HCT116 (cell line): ENCODE results near the gene PTPN21.

Experiments used
- MAX ChIP-seq: IDR thresholded peaks from 2 replicates; pipeline ENCODE4 v1.6.1; 2012
- POLR2A ChIP-seq: IDR thresholded peaks from 2 replicates; pipeline ENCODE4 v1.7.0; 2011; ENCODE audit warnings: borderline replicate concordance; ENCODE audit not compliant: insufficient read depth, insufficient read length; ENCODE audit errors: extremely low read depth

- TF ChIP-seq MAX, result no peak
- no peak for TF ChIP-seq POLR2A
Observed at GRCh38 chr14:88488897-88489296, 65.9 kb downstream of the PTPN21 start.
